Measurements from ENCODE around the gene MIDN.

DNA sequence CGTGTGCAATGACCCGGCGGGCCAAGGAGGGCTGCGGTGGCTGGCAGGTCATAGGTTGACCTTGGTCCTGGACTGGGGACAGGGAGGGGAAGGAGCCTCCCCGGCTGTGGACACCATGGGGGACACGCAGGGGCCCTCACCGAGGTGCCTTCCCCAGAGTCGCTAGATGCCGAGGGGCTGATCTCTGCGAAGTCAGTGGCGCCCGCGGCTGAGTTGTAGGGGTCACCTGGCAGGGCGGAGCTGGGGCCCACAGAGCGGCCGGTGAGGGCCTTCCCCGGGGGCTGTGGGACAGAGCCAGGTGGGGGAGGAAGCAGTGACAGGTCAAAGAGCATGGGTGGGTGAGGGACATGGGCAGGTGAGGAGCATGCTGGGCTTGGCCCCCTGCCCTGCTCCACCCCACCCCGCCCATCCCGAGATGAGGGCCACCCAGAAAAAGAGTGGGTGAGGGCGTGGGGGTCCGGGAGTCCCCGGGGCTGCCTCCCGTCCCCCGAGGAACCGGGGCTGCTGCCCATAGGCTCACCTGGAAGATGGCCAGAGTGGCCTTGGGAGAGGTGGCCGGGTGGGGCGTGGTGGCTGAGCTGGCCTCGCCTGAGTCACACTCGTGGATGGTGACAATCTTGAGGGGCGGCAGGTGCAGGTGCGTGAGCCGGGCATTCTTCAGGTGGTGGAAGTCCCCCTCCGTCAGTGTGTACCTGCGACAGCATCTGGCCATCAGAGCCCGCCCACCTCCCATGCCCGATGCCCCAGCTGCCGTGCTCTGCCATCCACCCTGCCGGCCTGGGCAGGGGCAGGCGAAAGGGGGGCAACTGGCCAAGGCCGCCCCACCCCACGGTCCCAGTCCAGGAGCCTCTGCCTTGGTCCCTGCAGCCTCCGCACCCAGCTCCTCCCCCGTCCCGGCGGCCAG is 14.1 kb upstream of the MIDN start:
- TF ChIP-seq, protein P1, sequence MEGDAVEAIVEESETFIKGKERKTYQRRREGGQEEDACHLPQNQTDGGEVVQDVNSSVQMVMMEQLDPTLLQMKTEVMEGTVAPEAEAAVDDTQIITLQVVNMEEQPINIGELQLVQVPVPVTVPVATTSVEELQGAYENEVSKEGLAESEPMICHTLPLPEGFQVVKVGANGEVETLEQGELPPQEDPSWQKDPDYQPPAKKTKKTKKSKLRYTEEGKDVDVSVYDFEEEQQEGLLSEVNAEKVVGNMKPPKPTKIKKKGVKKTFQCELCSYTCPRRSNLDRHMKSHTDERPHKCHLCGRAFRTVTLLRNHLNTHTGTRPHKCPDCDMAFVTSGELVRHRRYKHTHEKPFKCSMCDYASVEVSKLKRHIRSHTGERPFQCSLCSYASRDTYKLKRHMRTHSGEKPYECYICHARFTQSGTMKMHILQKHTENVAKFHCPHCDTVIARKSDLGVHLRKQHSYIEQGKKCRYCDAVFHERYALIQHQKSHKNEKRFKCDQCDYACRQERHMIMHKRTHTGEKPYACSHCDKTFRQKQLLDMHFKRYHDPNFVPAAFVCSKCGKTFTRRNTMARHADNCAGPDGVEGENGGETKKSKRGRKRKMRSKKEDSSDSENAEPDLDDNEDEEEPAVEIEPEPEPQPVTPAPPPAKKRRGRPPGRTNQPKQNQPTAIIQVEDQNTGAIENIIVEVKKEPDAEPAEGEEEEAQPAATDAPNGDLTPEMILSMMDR (conservative IDR thresholded peaks at IDR 0.05 in 1 of 2, IDR thresholded peaks at IDR 0.05 in 1 of 2; ENCODE audit: low read depth in 1 of 2, low read length in 2 of 2) = no peak
- no peak for TF ChIP-seq EZH2 (IDR thresholded peaks at IDR 0.05; ENCODE audit: low read length, missing control alignments)
